A549 (cell line): ENCODE data around the gene GSTA4. TPM values are rescaled to one million over a fixed set of nuclear protein-coding genes. Genes with fewer than 3 reads are reported as not detected.

Source experiments
- ATAC-seq, 2 experiments: fragments of 200-7000 bp in 1 of 2; fragments of >200 bp in 1 of 2; cut with Nextera tagmentation in 1 of 2; cut with Tn5 transposase in 1 of 2; 3 replicates each; pipeline versions ENCODE4 v1.8.0 to v1.9.1; 2018 to 2020; ENCODE audit warnings: mild to moderate bottlenecking in 1 of 2, moderate library complexity in 1 of 2
- CTCF ChIA-PET: fragments of 300-600 bp; sonication (Branson Sonifier 250); formaldehyde crosslinking; extraction: SDS; loops from one replicate; lab custom pipeline; 2021; ENCODE audit warnings: antibody characterized with exemption, inconsistent platforms; lab: Yijun Ruan, JAX
- POLR2A ChIA-PET: fragments of 350-600 bp; formaldehyde crosslinking; extraction: SDS; loops from one replicate; lab custom pipeline; 2021; ENCODE audit warnings: antibody characterized with exemption, inconsistent platforms; lab: Yijun Ruan, JAX
- DNase-seq, 2 experiments: peaks; one replicate each; pipeline versions ENCODE4 v3.0.0 to v3.0.0-alpha.2; 2011 to 2016; ENCODE audit warnings: low read depth in 1 of 2, low spot score in 1 of 2
- FAIRE-seq: peaks from 2 replicates; lab custom pipeline; 2011; peaks lifted over from hg19 to GRCh38; lab: Jason Lieb, UNC
- H3K27ac ChIP-seq, 2 experiments: fragments of >200 bp; sonication (Bioruptor Twin); formaldehyde crosslinking; 3 replicates each; pipeline ENCODE4 v1.5.1; 2016 to 2017
- H3K4me1 ChIP-seq: fragments of >200 bp; sonication (Bioruptor Twin); formaldehyde crosslinking; 3 replicates; pipeline ENCODE4 v1.6.1; 2016
- H3K4me2 ChIP-seq: fragments of >200 bp; sonication (Bioruptor Twin); formaldehyde crosslinking; 3 replicates; pipeline ENCODE4 v1.6.1; 2016
- H3K4me3 ChIP-seq: fragments of >200 bp; sonication (Bioruptor Twin); formaldehyde crosslinking; 3 replicates; pipeline ENCODE4 v1.5.1; 2016
- H3K9me3 ChIP-seq: fragments of >200 bp; sonication (Bioruptor Twin); formaldehyde crosslinking; 3 replicates; pipeline ENCODE4 v1.6.1; 2016
- CBX2 ChIP-seq: fragments of 200-600 bp; sonication (generic); IDR thresholded peaks from 2 replicates; pipeline ENCODE4 v1.6.1; 2016; ENCODE audit warnings: low read depth, mild to moderate bottlenecking, borderline replicate concordance
- CHD2 ChIP-seq: fragments of 150-350 bp; IDR thresholded peaks from 2 replicates; pipeline ENCODE4 v1.6.1; 2014; ENCODE audit warnings: low read length; ENCODE audit not compliant: partially characterized antibody
- CTCF ChIP-seq: fragments of >200 bp; sonication (Bioruptor Twin); formaldehyde crosslinking; IDR thresholded peaks from 3 replicates; pipeline ENCODE4 v1.5.1; 2016
- EHF ChIP-seq: fragments of 250-450 bp; sonication (Bioruptor Pico); IDR thresholded peaks from 2 replicates; pipeline ENCODE4 v1.5.0; 2020; ENCODE audit warnings: mild to moderate bottlenecking
- EHMT2 ChIP-seq: fragments of 200-600 bp; sonication (generic); IDR thresholded peaks from 2 replicates; pipeline ENCODE4 v1.6.1; 2016; ENCODE audit warnings: antibody characterized with exemption, low read depth, mild to moderate bottlenecking, moderate library complexity
- EP300 ChIP-seq, 2 experiments: fragments of >200 bp; sonication (Bioruptor Twin); formaldehyde crosslinking; IDR thresholded peaks; 2 replicates in 1 of 2; 3 replicates in 1 of 2; pipeline ENCODE4 v1.6.1; 2016 to 2017
- FOSL2 ChIP-seq, 2 experiments: fragments of 450-650 bp in 1 of 2; fragments of >200 bp in 1 of 2; sonication (Bioruptor Twin) in 1 of 2; formaldehyde crosslinking; IDR thresholded peaks; 2 replicates each; pipeline versions ENCODE4 v1.5.0 to v1.6.1; 2016 to 2020; ENCODE audit warnings: mild to moderate bottlenecking in 1 of 2, moderate library complexity in 1 of 2
- FOXS1 ChIP-seq: fragments of 250-450 bp; sonication (Bioruptor Pico); IDR thresholded peaks from 2 replicates; pipeline ENCODE4 v1.5.0; 2020; ENCODE audit warnings: mild to moderate bottlenecking, moderate library complexity
- GATA3 ChIP-seq: IDR thresholded peaks from 2 replicates; pipeline ENCODE4 v1.6.1; 2012; ENCODE audit warnings: borderline replicate concordance
- HDAC2 ChIP-seq: fragments of 200-600 bp; sonication (generic); IDR thresholded peaks from 2 replicates; pipeline ENCODE4 v1.6.1; 2016
- HES2 ChIP-seq: fragments of >200 bp; sonication (Bioruptor Twin); formaldehyde crosslinking; IDR thresholded peaks from 2 replicates; pipeline ENCODE4 v1.6.1; 2016
- HEYL ChIP-seq: fragments of 250-450 bp; sonication (Bioruptor Pico); IDR thresholded peaks from 2 replicates; pipeline ENCODE4 v1.8.0; 2021; ENCODE audit warnings: mild to moderate bottlenecking, moderate library complexity
- HOXA7 ChIP-seq: fragments of 250-450 bp; sonication (Bioruptor Pico); IDR thresholded peaks from 2 replicates; pipeline ENCODE4 v1.5.0; 2020; ENCODE audit warnings: mild to moderate bottlenecking, moderate library complexity
- HOXB13 ChIP-seq: fragments of 250-450 bp; sonication (Bioruptor Pico); IDR thresholded peaks from 2 replicates; pipeline ENCODE4 v1.5.0; 2020; ENCODE audit warnings: low read depth, mild to moderate bottlenecking, moderate library complexity
- HOXB5 ChIP-seq: fragments of 250-450 bp; sonication (Bioruptor Pico); IDR thresholded peaks from 2 replicates; pipeline ENCODE4 v1.5.0; 2020; ENCODE audit warnings: mild to moderate bottlenecking, moderate library complexity
- JUNB ChIP-seq: fragments of >200 bp; sonication (Bioruptor Twin); formaldehyde crosslinking; IDR thresholded peaks from 2 replicates; pipeline ENCODE4 v1.6.1; 2016
- KDM1A ChIP-seq: fragments of 200-600 bp; sonication (generic); IDR thresholded peaks from 2 replicates; pipeline ENCODE4 v1.6.1; 2016; ENCODE audit warnings: low read depth, mild to moderate bottlenecking
- KDM5A ChIP-seq: fragments of 200-600 bp; sonication (generic); IDR thresholded peaks from 2 replicates; pipeline ENCODE4 v1.6.1; 2016; ENCODE audit warnings: antibody characterized with exemption, mild to moderate bottlenecking
- MAFK ChIP-seq: fragments of 450-650 bp; IDR thresholded peaks from 2 replicates; pipeline ENCODE4 v1.6.1; 2014; ENCODE audit not compliant: partially characterized antibody
- MAX ChIP-seq: IDR thresholded peaks from 2 replicates; pipeline ENCODE4 v1.6.1; 2012
- MAZ ChIP-seq: fragments of 150-350 bp; IDR thresholded peaks from 2 replicates; pipeline ENCODE4 v1.6.1; 2014; ENCODE audit warnings: antibody characterized with exemption, low read depth, low read length, borderline replicate concordance
- NFE2L2 ChIP-seq: fragments of 150-350 bp; conservative IDR thresholded peaks from 2 replicates; pipeline ENCODE4 v1.6.1; 2014; ENCODE audit warnings: low read length
- NR3C1 ChIP-seq: fragments of >200 bp; sonication (Bioruptor Twin); formaldehyde crosslinking; IDR thresholded peaks from 3 replicates; pipeline ENCODE4 v1.6.1; 2017
- PBX3 ChIP-seq: IDR thresholded peaks from 2 replicates; pipeline ENCODE4 v1.6.1; 2012
- PHF8 ChIP-seq: fragments of 200-600 bp; sonication (generic); IDR thresholded peaks from 2 replicates; pipeline ENCODE4 v1.6.1; 2016; ENCODE audit warnings: low read depth, mild to moderate bottlenecking, antibody characterized with exemption, moderate library complexity, borderline replicate concordance
- POLR2AphosphoS2 ChIP-seq: conservative IDR thresholded peaks from 2 replicates; pipeline ENCODE4 v1.6.1; 2012; ENCODE audit warnings: low read length, improper control_type of control experiment, inconsistent platforms
- RAD21 ChIP-seq, 2 experiments: fragments of >200 bp in 1 of 2; sonication (Bioruptor Twin) in 1 of 2; formaldehyde crosslinking in 1 of 2; IDR thresholded peaks in 1 of 2; conservative IDR thresholded peaks in 1 of 2; 2 replicates in 1 of 2; 3 replicates in 1 of 2; pipeline ENCODE4 v1.6.1; 2012 to 2018; ENCODE audit warnings: inconsistent platforms in 1 of 2
- RFX5 ChIP-seq: fragments of 450-650 bp; IDR thresholded peaks from 2 replicates; pipeline ENCODE4 v1.7.1; 2014; ENCODE audit warnings: antibody characterized with exemption, mild to moderate bottlenecking, moderate library complexity
- SMC3 ChIP-seq: fragments of >200 bp; sonication (Bioruptor Twin); formaldehyde crosslinking; IDR thresholded peaks from 3 replicates; pipeline ENCODE4 v1.6.1; 2018; ENCODE audit warnings: inconsistent platforms
- SREBF2 ChIP-seq: fragments of 450-650 bp; IDR thresholded peaks from 2 replicates; pipeline ENCODE4 v1.6.1; 2014; ENCODE audit warnings: mild to moderate bottlenecking, moderate library complexity
- USF2 ChIP-seq: fragments of 450-650 bp; IDR thresholded peaks from 2 replicates; pipeline ENCODE4 v1.6.1; 2014; ENCODE audit warnings: antibody characterized with exemption
- ZC3H11A ChIP-seq: fragments of 450-650 bp; IDR thresholded peaks from 2 replicates; pipeline ENCODE4 v1.6.1; 2014; ENCODE audit warnings: antibody characterized with exemption, mild to moderate bottlenecking
- ZFP36 ChIP-seq: fragments of 450-650 bp; IDR thresholded peaks from 2 replicates; pipeline ENCODE4 v1.6.1; 2014; ENCODE audit warnings: borderline replicate concordance; ENCODE audit not compliant: partially characterized antibody
- ZNF302 ChIP-seq: fragments of 250-450 bp; sonication (Bioruptor Pico); IDR thresholded peaks from 2 replicates; pipeline ENCODE4 v1.9.0; 2021; ENCODE audit warnings: inconsistent platforms, mild to moderate bottlenecking, moderate library complexity
- ZSCAN20 ChIP-seq: fragments of 250-450 bp; sonication (Bioruptor Pico); IDR thresholded peaks from 2 replicates; pipeline ENCODE4 v1.8.0; 2022; ENCODE audit warnings: mild to moderate bottlenecking, moderate library complexity
- WGBS: methylation state at CpG from one replicate; pipeline ENCODE4 v1.1.6; 2017; ENCODE audit errors: missing lambda C conversion rate; 5-methylcytosine and 5-hydroxymethylcytosine counted together
- polyA plus RNA-seq, 4 experiments: library from polyadenylated mRNA; depleted of rRNA in 3 of 4; stranded (reverse); fragments of >200 nt; fragmentation: RNase III in 1 of 4; extraction: RNeasy Plus Mini Kit Qiagen cat#74134 plus additional on column Dnase treatment in 1 of 4; gene quantifications; 2 replicates in 3 of 4; 3 replicates in 1 of 4; pipeline ENCODE4 v1.2.3, GENCODE V29; 2011 to 2017

The GSTA4 gene
- polyA plus RNA-seq, 2 of the 4 experiments (the other 2 are of a cell fraction) = 12.6 to 30.6 TPM

- CTCF ChIA-PET = no interaction called here
- Histone ChIP-seq H3K9me3 (no peaks in the 10 kb centered on the region), H3K27ac (peak overlapping the region; percentile 84 to 88), H3K4me1 (peaks cover 45% of the 10 kb centered on the region), H3K4me3 (no peak overlapping the region), H3K4me2 (peak overlapping the region; percentile 62)
- ATAC-seq = peak; percentile 83 to 94
- DNase-seq = peak; percentile 32 to 76
- FAIRE-seq = no peak
- WGBS = 31% methylated on average over 4 of the region's 6 CpGs
- POLR2A ChIA-PET = no interaction called here
- TF ChIP-seq RAD21 (conservative IDR thresholded peaks at IDR 0.05 in 1 of 2, IDR thresholded peaks at IDR 0.05 in 1 of 2) = no peak
- TF ChIP-seq USF2 = no peak
- TF ChIP-seq ZFP36 = no peak
- TF ChIP-seq MAFK = peak; percentile 98
- no peak for TF ChIP-seq PBX3
- no peak for TF ChIP-seq HES2
- peak; percentile 43; the same call in 1 of the 2 replicates for TF ChIP-seq GATA3
- TF ChIP-seq HDAC2 = no peak
- no peak for TF ChIP-seq RFX5
- TF ChIP-seq CHD2 = no peak
- no peak for TF ChIP-seq HOXB5 (CRISPR knock-in tag)
- TF ChIP-seq SREBF2 = no peak
- no peak for TF ChIP-seq KDM1A
- no peak for TF ChIP-seq HEYL (CRISPR knock-in tag)
- no peak for TF ChIP-seq FOXS1 (CRISPR knock-in tag)
- TF ChIP-seq EHF (CRISPR knock-in tag) = no peak
- no peak for TF ChIP-seq PHF8
- no peak for TF ChIP-seq MAZ
- peak; percentile 67; the same call in 1 of the 2 replicates for TF ChIP-seq JUNB
- TF ChIP-seq MAX = peak; percentile 43; the same call in 1 of the 2 replicates
- no peak for TF ChIP-seq SMC3
- no peak for TF ChIP-seq CBX2
- TF ChIP-seq EHMT2 = no peak
- TF ChIP-seq CTCF = no peak
- no peak for TF ChIP-seq ZC3H11A
- TF ChIP-seq HOXB13 = no peak
- TF ChIP-seq ZSCAN20 (CRISPR knock-in tag) = no peak
- no peak for TF ChIP-seq FOSL2 (IDR thresholded peaks at IDR 0.05)
- peak; percentile 87 for TF ChIP-seq FOSL2 (CRISPR knock-in tag; IDR thresholded peaks at IDR 0.05)
- no peak for TF ChIP-seq NR3C1
- no peak for TF ChIP-seq POLR2AphosphoS2
- no peak for TF ChIP-seq ZNF302 (CRISPR knock-in tag)
- TF ChIP-seq NFE2L2 = peak; percentile 87
- TF ChIP-seq EP300 (IDR thresholded peaks at IDR 0.05) = 0 out of 5 replicates have a peak, but pooled peaks of 1 of the 2 experiments have one; percentile 43
- no peak for TF ChIP-seq KDM5A
- TF ChIP-seq HOXA7 = no peak
These were observed 65.5 kb downstream of the GSTA4 start for GRCh38 chr6:52929321-52930164.
